Hepatic stellate cell (primary cell): ENCODE results near the gene FREM3.

ENCODE experiments used
- DNase-seq: peaks from one replicate; pipeline ENCODE4 v3.0.0; 2011; ENCODE audit warnings: low spot score

The FREM3 gene

DNA sequence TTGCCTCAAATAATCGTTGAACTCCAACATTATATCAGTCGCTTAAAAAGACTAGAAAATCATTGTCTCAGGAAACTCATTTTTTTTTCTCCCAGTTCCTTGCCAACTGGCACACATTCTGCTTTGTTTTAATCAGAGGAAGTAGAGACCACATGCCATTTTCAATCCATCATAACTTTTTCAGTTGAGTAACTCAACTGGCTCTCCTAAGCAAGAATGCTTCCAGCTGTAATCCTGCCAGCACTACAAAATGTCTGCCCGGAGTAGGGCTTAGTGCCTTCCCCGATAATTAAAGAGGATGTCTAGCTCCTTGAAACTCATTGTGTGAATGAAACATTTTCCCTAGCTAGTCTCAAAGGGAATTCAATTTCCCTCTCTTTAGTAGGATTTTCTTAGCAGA lies 33.0 kb downstream of the FREM3 start:
- peak; percentile 2 for DNase-seq

DNA sequence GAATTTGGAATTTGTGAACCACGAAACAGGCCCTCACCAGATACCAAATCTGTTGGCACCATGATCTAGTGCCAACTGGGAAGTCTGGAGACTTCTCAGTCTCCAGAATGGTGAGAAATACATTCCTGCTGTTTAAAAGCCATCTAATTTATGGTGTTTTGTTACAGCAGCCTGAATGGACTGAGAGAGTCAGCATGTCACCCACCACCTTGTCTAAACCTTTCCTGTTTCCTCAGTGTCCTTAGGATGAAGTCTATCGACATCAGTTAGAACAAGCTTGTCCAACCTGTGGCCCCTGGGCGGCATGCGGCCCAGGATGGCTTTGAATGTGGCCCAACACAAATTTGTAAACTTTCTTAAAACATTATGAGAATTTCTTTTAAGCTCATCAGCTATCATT lies 42.1 kb downstream of the FREM3 start:
- DNase-seq, result no peak

DNA sequence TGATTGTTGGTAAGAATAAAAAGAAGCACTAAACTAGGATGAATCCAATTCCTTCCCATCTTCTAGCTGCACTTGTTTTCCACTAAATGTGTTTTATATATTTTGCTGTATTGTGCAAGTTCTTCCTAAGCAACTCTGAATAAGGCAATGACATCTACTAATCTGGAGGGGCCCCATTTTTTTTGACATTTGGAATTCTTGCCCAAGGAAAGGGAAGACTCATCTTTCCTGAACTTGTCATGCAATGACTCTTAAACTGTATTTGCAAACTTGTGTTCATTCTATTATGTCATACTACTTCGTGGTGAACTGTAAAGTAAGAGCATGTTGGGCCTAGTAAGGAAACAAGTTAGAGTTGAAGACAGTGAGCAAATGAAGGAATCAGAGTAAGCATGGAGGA lies 45.9 kb downstream of the FREM3 start:
- no peak for DNase-seq

DNA sequence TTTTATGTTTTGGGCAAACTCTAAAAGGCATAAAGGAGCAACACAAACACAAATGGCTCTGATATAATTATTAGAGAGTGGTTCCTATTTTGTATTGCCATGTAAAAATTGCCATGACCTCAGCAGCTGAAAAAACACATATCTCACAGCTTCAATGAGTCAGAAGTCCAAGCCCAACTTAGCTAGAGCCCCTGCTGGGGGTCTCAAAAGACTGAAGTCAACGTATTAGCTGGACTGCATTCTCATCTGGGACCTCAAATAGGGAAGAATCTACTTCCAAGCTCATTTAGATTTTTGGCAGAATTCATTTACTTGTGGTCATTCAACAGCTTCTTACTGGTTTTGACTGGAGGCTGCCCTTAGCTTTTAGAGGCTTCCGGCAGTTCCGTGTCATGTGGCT lies 47.4 kb downstream of the FREM3 start:
- DNase-seq, result no peak

DNA sequence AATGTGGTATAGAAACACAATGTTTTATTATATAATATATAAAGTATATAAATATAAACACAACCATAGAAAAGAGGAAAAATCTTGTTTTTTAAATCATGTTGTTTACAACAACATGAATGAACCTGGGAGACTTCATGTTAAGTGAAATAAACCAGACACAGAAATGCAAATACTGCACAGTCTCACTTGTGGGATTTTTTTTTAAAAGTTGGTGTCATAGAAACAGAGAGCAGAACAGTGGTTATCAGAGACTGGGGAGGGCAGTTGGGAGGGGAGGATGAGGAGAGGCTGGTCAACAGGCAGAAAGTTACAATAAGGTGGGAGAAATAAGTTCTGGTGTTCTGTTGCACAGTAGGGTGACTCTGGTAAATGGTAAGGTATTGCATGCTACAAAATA lies 57.1 kb downstream of the FREM3 start:
- no peak for DNase-seq

DNA sequence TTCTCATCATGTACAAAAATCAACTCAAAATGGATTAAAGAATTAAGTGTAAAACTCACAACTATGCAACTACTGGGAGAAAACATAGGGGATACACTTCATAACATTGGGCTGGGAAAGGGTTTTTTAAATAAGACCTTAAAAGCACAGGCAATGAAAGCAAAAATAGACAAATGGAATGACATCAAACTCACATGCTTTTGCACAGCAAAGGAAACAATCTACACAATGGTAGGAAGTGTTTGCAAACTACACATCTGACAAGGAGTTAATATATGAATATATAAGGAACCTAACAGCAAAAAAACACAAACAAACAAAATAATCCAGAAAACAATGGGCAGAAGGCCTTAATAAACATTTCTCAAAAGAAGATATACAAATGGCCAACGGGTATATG lies 57.9 kb downstream of the FREM3 start:
- no peak for DNase-seq

DNA sequence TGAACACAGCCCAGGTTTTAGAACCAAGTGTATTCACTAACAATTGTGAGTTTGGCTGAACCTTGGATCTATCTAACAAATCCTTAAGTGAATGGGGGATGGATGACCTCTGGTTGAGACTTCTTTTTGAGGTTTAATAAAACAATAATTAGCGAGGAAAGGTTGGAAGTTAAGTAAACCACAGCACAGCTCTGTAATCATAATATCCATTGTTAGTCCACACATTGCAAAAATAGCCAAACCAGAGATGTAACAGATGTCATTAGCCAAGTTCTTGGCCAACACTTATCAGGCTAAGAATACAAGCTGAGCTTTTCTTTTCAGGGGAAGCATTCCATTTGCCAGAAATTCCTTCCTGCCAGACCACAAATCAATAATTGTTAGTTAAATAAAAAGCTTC lies 59.1 kb downstream of the FREM3 start:
- DNase-seq, result no peak

DNA sequence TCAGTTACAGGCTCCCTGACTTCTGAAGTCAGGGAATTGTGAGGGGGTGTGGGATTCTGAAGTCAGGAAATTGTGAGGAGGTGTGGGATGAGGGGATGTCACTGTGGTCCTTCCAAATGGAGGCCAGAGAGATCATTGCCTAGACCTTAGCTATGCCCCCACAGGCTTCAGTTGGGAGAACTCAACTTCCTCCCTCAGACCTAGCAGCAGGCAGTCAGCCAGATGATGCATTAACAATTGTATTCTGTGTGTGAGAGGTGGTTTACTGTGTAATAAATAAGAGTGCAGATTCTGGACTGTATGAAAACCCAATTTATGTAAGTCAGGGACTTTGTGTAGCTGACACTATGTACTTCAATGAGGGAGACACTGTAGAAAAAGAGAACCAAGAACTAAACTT lies 65.7 kb downstream of the FREM3 start:
- no peak for DNase-seq

DNA sequence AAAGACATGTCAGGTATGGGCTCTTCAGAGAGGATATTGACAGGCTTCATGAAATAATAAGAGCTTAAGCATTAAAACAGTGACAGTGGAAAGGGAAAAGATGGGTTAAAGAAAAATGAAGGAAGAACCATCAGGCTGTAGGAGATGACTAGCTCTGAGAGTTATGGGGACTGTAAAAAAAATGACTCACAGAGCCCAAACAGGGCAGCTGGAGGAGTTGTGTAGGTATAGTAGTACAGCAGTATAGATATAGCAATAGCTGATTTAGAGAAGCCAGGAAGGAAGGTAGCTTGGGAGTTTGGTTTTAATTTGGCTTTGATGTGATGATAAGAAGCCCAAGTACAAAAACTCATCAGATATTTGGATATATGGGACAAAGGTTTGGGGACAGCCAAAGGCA lies 66.6 kb downstream of the FREM3 start:
- DNase-seq, result no peak

DNA sequence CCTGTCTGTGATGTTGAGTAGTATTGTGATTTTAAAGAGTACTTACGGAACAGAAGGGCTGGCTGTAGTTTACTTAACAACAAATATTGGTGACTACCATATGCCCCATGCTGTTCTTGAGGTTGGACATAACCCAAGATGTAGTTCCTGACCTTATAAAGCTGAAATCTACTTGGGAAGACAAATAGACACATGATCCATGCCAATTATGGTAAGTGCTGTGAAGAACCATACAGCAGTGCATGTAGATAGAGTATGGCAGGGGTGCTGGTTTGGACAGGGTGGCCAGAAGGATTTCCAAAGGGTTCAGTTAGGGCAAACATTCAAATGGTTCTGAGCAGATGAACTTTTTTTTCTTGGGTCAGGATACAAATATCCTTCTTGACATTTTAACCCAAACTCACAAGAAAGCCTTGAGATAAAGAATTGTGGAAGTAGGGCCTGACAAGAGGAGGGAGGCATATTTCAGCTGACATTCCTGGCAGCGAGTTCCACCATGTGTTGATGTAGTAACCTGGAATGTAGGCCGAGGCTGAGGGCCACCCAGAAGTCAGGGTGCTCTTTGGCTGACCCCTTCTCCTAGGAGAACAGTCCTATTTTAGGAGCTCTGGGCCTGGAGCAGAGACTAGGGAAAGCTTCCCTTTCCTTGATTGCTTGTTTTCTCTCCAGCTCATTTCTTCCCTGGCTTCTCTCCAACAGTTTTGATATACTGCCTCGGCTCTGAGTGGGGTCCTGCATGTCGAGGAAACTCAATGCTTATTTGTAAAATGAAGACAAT lies 74.2 kb downstream of the FREM3 start:
- no peak for DNase-seq

DNA sequence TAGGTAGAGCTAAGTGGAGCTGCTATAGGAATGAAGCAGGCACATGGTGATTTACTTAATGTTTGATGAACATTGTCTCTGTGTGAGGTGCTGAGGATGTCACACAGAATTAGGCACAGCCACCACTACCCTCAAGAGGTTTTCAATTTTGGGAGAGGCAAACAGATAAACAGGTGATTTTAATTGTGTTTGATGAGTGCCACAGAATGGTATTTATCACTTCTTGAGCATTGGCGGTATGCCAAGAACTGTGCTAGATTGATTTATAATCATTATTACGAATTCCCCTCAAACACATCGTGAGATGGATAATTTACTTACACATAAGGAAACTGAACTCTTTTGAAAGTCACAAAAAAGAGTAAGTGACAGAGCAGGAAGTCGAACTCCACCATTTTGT lies 74.8 kb downstream of the FREM3 start:
- no peak for DNase-seq

DNA sequence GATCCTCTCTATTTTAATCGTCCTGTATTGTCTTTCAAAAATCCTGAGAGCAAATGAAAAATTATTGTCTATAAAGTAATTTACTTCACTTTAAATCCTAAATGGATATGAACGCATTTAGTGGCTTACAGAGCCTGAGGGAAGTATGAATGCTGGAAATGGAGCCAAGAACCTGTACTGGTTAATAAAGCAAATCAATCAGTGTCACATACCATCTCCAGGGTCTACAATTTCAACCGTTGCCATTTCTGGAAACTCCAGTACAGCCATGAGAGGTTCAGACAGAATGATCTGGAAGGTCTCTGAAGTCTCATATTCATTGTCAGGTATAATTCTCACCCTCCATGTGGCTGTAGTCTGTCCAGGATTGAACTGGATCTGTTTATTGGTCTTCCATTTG lies 76.6 kb downstream of the FREM3 start:
- no peak for DNase-seq

DNA sequence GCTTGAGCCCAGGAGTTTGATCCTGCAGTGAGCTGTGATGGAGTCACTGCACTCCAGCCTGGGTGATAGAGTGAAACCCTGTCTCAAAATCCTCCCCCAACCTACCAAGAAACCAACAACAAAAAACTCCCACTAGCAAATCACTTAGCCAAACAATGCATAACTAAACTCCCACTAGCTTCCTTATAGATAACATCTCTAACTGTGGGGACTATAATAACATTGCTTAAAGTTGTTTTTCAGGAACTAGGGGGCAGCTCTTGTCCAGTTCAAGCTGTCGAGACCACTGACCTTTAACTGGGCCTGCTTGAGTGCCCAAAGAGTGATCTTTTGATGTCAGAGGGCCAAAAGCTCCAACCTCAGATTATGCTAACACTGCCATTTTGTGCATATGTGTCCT lies 81.7 kb downstream of the FREM3 start:
- no peak for DNase-seq

DNA sequence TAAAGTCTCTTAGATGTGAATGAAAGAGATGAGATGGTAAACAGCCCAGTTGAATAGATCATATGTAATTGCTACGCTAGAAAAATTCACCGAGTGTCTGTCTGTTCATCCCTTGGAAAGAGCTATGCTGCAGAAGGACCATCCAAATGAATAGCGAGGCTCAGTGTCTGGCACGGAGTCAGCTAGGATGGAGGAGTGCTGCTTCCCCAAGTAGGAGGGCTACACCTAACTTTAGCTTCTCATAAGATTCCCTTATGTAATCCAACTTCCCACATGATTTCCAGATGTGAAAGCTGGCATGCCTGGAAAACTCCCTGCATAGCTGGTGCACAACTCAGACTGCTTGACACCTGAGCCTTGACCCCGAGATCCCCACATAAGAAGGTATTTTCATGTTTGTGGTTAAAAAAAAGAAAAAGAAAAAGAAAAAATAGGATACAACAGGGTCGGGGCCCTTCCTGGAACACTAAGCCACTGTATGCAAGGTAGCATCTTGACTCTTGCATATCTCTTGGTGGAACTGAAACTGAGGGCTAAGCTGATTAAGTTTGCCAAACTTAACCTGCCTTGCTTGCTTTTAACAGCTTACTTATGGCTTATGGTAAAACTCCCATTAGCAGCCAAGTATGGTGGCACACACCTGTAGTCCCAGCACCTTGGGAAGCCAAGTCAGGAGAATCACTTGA lies 82.3 kb downstream of the FREM3 start:
- no peak for DNase-seq

DNA sequence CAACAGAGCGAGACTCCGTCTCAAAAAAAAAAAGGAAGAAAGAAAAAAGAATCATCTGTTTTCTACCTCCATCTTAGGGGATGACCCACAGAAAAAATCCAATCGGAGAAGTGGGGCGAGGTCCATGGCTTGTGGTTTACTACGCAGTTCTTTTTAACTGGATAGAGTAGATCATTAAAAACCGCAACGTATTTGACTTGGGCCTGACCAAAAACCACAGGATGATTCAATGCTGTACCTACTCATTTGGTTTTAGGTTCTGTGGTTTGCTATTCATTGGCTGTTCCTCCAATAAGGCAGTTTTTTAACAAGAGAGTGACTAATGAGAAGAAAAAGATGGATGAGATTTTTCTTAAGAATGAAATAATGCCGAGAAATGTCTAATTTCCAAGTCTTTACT lies 83.7 kb downstream of the FREM3 start:
- DNase-seq, result no peak

DNA sequence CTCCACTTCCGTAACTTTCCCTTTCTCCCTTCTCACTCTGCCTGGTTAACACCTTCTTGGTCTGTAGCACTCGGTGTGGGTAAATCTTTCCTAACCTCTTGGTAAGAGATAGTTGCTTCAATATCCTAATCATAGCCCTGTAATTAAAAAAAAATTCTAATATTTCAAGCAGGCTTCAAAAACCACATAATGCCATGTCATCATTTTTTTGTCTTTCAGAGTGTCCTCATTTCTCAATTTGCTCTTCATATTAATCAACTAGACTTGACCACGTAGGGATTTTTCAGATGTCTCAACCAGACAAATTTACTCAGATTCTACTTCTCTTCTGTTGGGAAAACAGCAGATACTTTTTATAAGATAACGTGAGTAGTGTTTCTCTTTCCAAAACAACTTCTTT lies 91.0 kb downstream of the FREM3 start:
- no peak for DNase-seq

DNA sequence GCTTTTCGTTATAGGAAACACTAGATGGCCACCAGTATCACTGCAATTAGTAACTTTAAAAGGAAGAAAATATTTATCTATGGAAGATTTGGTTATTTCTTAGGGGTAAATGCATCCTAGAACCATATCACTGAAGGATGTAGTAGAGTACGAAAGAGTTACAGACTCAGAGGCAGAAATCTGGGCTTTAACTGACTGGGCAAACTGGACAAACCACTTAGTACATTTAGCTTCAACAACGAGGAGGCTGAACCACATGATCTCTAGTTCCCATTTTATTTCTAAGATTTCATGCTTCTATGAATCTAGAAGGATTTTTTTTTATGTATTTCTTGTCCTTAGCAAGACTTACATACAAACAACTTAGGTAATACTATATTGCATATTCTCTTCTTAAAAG lies 94.0 kb downstream of the FREM3 start:
- no peak for DNase-seq

DNA sequence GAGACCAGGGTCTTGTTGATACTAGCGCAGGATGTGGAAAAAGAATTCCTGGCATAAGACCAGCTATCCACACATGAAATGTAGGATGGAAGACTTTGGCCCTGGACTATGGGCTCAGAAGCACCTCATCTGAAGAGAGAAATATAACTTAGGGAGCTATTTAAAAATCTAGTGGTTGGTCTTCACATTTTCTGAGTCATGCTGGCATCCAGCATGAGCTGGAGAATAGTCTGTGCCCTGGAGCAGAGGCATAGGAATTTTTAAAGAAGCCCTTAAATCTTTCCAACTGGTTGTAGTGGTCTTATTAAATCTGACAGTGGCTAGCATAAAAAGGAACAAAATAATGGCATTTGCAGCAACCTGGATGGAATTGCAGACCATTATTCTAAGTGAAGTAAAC lies 100.6 kb downstream of the FREM3 start:
- no peak for DNase-seq

DNA sequence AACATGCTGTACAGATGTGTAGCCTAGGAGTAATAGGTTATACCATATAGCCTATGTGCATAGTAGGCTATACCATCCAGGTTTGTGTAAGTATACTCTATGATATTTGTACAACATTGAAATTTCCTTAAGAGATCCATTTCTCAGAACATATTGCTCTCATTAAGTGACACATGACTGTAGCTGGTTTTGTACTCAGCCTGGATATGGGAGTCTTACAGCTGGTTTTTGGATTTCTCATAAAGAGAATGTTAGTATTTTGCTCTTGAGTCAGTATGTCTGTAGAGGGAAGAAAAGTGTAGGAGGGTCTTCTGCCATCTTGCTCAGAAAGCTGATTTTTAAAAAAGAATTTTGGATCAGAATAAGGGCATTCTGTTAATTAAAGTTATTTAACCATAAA lies 101.7 kb downstream of the FREM3 start:
- DNase-seq, result no peak

DNA sequence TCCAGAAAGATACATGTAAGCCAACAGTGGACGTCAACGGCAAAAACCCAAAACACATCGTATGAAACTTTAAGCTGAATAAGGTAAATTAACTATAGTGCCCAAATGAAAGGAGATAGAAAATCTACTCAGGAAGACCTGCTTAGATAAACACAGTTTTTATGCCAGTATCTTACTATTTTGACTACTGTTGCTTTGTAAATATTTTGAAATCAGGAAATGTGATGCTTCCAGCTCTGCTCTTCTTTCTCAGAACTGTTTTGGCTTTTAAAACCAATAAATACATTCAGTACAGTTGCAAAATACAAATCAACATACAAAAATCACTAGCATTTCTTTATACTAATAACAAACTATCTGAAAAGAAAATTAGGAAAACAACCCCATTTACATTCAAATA lies 103.2 kb downstream of the FREM3 start:
- DNase-seq, result no peak

DNA sequence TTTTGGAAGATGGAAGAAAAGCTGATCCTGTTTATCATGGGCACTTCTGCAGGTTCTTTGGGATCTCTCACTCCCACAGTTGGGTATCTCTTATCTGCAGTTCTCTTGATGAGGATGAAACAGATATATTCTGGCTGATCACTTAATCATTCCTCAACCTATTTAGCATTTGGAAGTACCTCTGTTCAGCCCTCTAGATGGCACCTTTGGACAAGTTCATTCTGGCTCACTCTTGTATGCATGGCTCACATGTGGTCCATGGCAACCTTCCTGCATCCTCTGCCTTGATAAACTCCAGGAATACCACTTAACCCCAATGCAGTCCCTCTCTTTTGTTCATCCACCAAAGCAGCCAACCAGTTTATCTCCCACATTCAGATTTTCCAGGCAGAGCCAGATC lies 112.8 kb downstream of the FREM3 start:
- no peak for DNase-seq

DNA sequence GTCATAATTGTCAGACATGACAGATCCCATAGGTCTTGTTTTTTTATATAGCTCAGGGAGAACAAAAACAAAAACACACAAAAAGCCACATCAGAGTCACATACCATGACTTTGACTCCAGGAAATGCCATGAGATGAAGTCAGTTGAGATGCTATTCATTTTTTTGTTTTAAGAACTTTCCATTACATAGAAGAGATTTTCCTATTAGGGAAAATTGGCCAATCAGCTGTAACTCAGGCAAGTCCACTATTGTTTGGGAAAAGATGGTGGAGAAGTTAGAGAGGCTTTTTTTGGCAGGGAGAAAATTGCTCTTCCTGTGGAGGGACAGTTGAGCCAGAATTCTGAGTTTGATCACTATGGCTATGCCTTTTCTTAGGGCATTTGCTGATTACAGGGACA lies 114.4 kb downstream of the FREM3 start:
- DNase-seq, result peak; percentile 37

DNA sequence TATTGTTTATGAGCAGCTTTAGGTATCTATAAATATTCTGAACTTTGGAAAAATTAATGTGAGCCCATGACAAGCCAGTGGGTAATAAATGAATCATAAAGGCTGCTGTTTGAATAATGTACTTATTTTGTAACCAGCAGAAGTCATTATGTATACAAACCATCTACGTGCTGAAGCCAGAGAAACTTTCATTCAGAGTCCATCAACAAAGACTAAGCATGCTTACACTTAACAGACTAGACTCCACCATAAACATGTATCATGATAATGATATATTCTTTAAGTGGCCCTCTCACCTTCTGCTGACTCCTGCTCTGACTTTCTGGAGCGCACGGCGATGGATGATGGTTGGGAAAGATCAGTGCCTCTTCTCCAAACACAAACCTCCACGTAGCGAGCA lies 114.9 kb downstream of the FREM3 start:
- peak; percentile 5 for DNase-seq

DNA sequence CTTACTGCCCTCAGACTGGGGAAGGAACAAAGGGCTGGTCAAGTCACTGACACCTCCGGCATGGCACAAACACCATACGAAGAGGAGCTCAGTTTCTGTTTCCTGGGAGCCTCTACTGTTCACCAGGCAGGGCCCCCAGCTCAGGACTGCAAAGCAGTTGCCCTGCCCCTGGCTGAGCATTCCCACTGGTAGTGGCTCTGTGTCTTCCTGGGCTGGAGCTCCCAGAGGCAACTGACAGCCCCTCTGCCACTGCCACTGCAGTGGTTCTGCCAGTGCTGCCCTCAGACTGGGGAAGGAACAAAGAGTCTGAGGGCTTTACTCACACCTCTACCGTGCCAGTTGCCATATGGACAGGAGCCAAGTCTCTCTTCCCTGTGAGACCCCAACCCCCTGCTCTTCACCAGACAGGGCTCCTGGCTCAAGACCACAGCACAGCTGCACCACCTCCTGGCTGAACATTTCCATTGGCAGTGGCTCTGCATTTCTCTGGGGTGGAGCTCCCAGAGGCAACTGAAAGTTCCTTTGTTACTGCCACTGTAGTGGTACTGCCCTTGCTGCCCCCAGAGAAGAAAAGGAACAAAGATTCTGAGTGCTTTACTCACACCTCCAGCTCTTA lies 119.0 kb downstream of the FREM3 start:
- no peak for DNase-seq
